ENCODE measurements around the gene PHC2.

Gene PHC2

DNA sequence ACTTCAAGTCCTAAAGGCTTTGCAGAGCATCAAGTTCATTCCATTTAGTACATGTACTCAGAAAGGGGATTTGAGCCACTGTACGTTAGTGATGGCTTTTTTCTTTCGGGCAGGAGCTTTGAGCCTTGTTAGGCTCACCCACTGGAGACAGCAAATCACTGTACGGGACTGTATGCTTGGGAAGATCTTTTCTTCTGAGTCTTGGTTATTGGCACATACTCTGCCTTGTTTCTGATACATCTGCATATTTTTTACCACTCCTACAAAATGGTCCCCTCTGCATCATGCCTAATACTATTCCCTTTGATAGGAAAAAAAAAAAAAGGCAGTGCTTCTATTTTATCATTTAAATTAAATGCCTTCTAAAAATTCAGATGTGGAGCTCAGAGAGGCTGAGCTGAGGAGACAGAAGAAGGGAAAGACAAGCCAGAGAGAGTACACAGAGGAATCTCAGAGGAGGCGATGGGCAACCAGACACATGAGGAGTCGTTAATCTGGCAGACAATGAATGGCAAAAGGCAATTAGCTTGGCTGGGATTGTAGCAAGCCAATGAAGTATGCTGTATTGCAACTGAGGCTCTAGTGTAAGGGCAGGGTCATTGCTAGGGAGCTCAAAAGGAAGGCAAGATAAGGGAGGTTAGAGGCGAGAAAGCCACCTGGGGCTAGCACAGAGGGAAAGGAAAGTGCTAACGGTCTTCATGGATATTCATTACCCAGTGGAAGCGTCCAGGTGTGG is 39.4 kb downstream of the PHC2 start:
- Histone ChIP-seq H3K9me2 (ENCODE audit: low read depth, low read length) (no peaks in the 10 kb centered on the region), H3K9ac (ENCODE audit: low read length) (no peak overlapping the region), H4K20me1 (ENCODE audit: insufficient read depth, low read length) (no peaks in the 10 kb centered on the region), H3K79me2 (ENCODE audit: insufficient read depth, low read length) (no peaks in the 10 kb centered on the region), H3K36me3 (ENCODE audit: insufficient read depth, low read length) (no peaks in the 10 kb centered on the region), H3K4me1 (ENCODE audit: insufficient read depth, low read length, severe bottlenecking) (no peaks in the 10 kb centered on the region), H3K4me2 (ENCODE audit: low read length) (no peak overlapping the region), H3F3A (ENCODE audit: insufficient read depth, low read length) (no peaks in the 10 kb centered on the region), H3K9me3 (ENCODE audit: low read length) (no peaks in the 10 kb centered on the region), H2AFZ (ENCODE audit: low read length) (no peak overlapping the region), H3K4me3 (ENCODE audit: low read depth, low read length, poor library complexity, severe bottlenecking) (no peak overlapping the region), H3K27me3 (ENCODE audit: insufficient read depth, low read length) (no peaks in the 10 kb centered on the region), H3K27ac (ENCODE audit: low read depth, low read length, poor library complexity, severe bottlenecking) (no peak overlapping the region)
- TF ChIP-seq CTCF (IDR thresholded peaks at IDR 0.05; ENCODE audit: low read length) (no peak), EZH2 (IDR thresholded peaks at IDR 0.05; ENCODE audit: borderline replicate concordance, low read length) (no peak)

DNA sequence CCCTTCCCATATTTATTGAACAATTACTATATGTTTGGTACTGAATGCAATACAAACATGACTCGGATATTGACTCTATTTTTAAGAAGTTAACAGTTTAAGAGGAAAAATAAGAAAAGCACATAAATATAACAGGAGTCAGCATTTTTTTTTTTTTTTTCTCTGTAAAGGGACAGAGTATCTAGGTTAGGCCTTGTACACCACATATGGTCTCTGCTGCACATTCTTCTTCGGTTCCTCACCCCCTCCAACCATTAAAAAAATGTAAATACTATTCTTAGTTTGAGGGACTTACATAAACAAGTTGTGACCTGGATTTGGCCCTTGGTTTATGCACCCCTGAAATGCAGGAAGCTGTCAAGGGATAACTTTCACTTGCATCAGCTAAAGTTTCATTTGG is 40.4 kb downstream of the PHC2 start:
- Histone ChIP-seq H3K4me1 (ENCODE audit: insufficient read depth, low read length, severe bottlenecking) (no peaks in the 10 kb centered on the region), H3K9me2 (ENCODE audit: low read depth, low read length) (no peaks in the 10 kb centered on the region), H3F3A (ENCODE audit: insufficient read depth, low read length) (no peaks in the 10 kb centered on the region), H3K27ac (ENCODE audit: low read depth, low read length, poor library complexity, severe bottlenecking) (no peak overlapping the region), H3K36me3 (ENCODE audit: insufficient read depth, low read length) (no peaks in the 10 kb centered on the region), H3K27me3 (ENCODE audit: insufficient read depth, low read length) (no peaks in the 10 kb centered on the region), H3K4me2 (ENCODE audit: low read length) (no peak overlapping the region), H3K9me3 (ENCODE audit: low read length) (no peaks in the 10 kb centered on the region), H4K20me1 (ENCODE audit: insufficient read depth, low read length) (no peaks in the 10 kb centered on the region), H3K9ac (ENCODE audit: low read length) (no peak overlapping the region), H3K4me3 (ENCODE audit: low read depth, low read length, poor library complexity, severe bottlenecking) (no peak overlapping the region), H3K79me2 (ENCODE audit: insufficient read depth, low read length) (no peaks in the 10 kb centered on the region), H2AFZ (ENCODE audit: low read length) (no peak overlapping the region)
- TF ChIP-seq EZH2 (IDR thresholded peaks at IDR 0.05; ENCODE audit: borderline replicate concordance, low read length) (no peak), CTCF (IDR thresholded peaks at IDR 0.05; ENCODE audit: low read length) (no peak)

DNA sequence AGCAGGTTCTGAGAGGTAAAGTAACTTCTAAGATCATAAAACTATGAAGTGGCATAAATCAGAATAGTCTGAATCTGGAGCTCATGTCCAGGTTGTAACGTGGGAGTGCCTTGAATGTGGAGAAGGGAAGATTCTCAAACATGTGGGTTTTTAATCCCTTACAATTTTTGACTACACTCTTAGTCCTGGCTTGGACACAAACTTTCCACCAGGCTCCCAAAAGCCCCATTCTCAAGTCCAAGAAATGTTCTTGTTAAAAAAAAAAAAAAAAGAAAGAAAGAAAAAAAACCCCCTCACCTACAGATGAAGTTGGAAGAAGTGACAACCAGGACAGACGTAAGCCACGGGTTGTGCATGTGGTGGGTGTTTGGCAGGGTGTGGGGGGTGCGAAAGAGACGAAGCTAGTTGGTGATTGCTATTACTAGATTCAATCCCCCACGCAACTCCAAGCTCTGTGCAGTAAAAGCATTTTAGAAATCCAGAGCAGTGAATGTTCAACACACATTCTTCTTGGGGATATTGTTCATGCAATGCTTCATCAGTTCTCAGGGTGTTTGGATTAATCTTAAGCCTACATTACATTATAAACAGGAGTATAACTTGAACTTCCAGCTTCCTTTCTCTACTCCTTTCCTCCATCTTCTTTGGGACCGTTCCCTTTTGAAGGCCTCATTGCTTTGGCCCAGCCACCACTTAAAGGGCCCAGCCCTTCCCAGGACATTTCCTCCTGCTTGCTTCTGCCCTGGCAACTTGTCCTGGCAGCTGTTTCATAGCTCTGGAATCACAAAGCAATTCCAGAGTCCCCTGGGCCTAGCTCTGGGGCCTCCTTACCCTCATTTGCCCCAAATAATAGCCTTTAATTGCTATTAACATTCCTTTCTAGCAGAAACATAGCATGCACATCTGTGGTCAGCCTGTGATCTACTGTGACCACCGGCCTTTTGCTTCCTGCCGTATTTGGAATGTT is 41.8 kb downstream of the PHC2 start:
- H3K4me2 ChIP-seq (ENCODE audit: low read length), result no peak overlapping the region
- H3K9me3 ChIP-seq (ENCODE audit: low read length), result no peaks in the 10 kb centered on the region
- H2AFZ ChIP-seq (ENCODE audit: low read length), result no peak overlapping the region
- no peaks in the 10 kb centered on the region for H3F3A ChIP-seq (ENCODE audit: insufficient read depth, low read length)
- no peak overlapping the region for H3K9ac ChIP-seq (ENCODE audit: low read length)
- no peak overlapping the region for H3K27ac ChIP-seq (ENCODE audit: low read depth, low read length, poor library complexity, severe bottlenecking)
- H4K20me1 ChIP-seq (ENCODE audit: insufficient read depth, low read length), result no peaks in the 10 kb centered on the region
- no peak for TF ChIP-seq CTCF (IDR thresholded peaks at IDR 0.05; ENCODE audit: low read length)
- no peak for TF ChIP-seq EZH2 (IDR thresholded peaks at IDR 0.05; ENCODE audit: borderline replicate concordance, low read length)
- H3K36me3 ChIP-seq (ENCODE audit: insufficient read depth, low read length), result no peaks in the 10 kb centered on the region
- H3K4me1 ChIP-seq (ENCODE audit: insufficient read depth, low read length, severe bottlenecking), result no peaks in the 10 kb centered on the region
- H3K79me2 ChIP-seq (ENCODE audit: insufficient read depth, low read length), result no peaks in the 10 kb centered on the region
- no peaks in the 10 kb centered on the region for H3K27me3 ChIP-seq (ENCODE audit: insufficient read depth, low read length)
- H3K9me2 ChIP-seq (ENCODE audit: low read depth, low read length), result no peaks in the 10 kb centered on the region
- no peak overlapping the region for H3K4me3 ChIP-seq (ENCODE audit: low read depth, low read length, poor library complexity, severe bottlenecking)
